HG03066 (cell line): ENCODE results near the gene NANOS3.

Source experiments
- ATAC-seq: cut with Tn5 transposase; IDR thresholded peaks from one replicate; pipeline ENCODE4 v1.9.1; 2021; ENCODE audit warnings: low read depth; ENCODE audit not compliant: unreplicated experiment

Gene NANOS3

GRCh38 chr19:13861714-13862531 is 15.0 kb upstream of the NANOS3 start:
- ATAC-seq, result peak; percentile 63

- no peak for ATAC-seq
Measured at GRCh38 chr19:13864046-13864666, 12.8 kb upstream of the NANOS3 start.

- no peak for ATAC-seq
Measured at GRCh38 chr19:13864667-13865570, 12.0 kb upstream of the NANOS3 start.

- ATAC-seq, result no peak
Measured at GRCh38 chr19:13865571-13866462, 11.1 kb upstream of the NANOS3 start.

GRCh38 chr19:13866463-13867046 is 10.4 kb upstream of the NANOS3 start:
- ATAC-seq, result no peak

- no peak for ATAC-seq
Measured at GRCh38 chr19:13868663-13869062, 8.3 kb upstream of the NANOS3 start.

- ATAC-seq, result no peak
Measured at GRCh38 chr19:13869281-13869680, 7.7 kb upstream of the NANOS3 start.

GRCh38 chr19:13870873-13871272 is 6.1 kb upstream of the NANOS3 start:
- no peak for ATAC-seq

- ATAC-seq, result no peak
Measured at GRCh38 chr19:13872339-13872694, 4.6 kb upstream of the NANOS3 start.

- no peak for ATAC-seq
Measured at GRCh38 chr19:13872695-13873389, 4.1 kb upstream of the NANOS3 start.

GRCh38 chr19:13873834-13874515 is 3.0 kb upstream of the NANOS3 start:
- ATAC-seq, result no peak

GRCh38 chr19:13875824-13876223 is 1.1 kb upstream of the NANOS3 start:
- ATAC-seq, result no peak

- ATAC-seq, result no peak
Measured at GRCh38 chr19:13877303-13877702, 369 bp downstream of the NANOS3 start.

- peak; percentile 77 for ATAC-seq
Measured at GRCh38 chr19:13880059-13881043, 3.4 kb downstream of the NANOS3 start.

GRCh38 chr19:13881251-13881691 is 4.3 kb downstream of the NANOS3 start:
- no peak for ATAC-seq

GRCh38 chr19:13881692-13882418 is 4.9 kb downstream of the NANOS3 start:
- no peak for ATAC-seq

- ATAC-seq, result no peak
Measured at GRCh38 chr19:13882419-13882795, 5.5 kb downstream of the NANOS3 start.
